Right cardiac atrium (tissue), 5 donors: ENCODE data around the gene FAM118B. TPM values are rescaled to one million over a fixed set of nuclear protein-coding genes. Genes with fewer than 3 reads are reported as not detected.

ENCODE experiments used
- polyA plus RNA-seq: library from polyadenylated mRNA; stranded (reverse); fragments of 200-250 nt; gene quantifications from one replicate; pipeline ENCODE4 v1.2.3, GENCODE V29; 2013
- total RNA-seq, 4 donors: library from RNA; stranded (reverse); fragmentation: NEBNext Ultra II Directional; extraction: Animal tissue kit (Norgen Biotek cat#: 25700); gene quantifications; one replicate each; pipeline ENCODE4 v1.2.1, GENCODE V29; 2021
- donor health status: healthy with polysubstance abuse.
- donor health status: DM: no; HTN: yes; CAD: no.
- donor health status: DM: no; HTN: no; CAD: no.
- donor health status: DM: no; HTN: yes; CAD: no; lungs with severe emphysema.
- donor health status: DM: yes; HTN: yes; CAD: no.

Gene FAM118B
- total and polyA plus RNA-seq, 5 donors: 12.7 to 20.5 (median 16.5) TPM

Other genes starting within 250 kb of the FAM118B start
- gene CDON, start 148.9 kb upstream of the FAM118B start, total RNA-seq: 10 to 100 TPM; 18.4 to 32.2 (median 23.5) TPM
- 4.4 TPM for gene CDON, start 148.9 kb upstream of the FAM118B start, polyA plus RNA-seq
- gene RPUSD4, start 132 bp upstream of the FAM118B start, total RNA-seq: 10 to 100 TPM; 13.5 to 24.0 (median 19.5) TPM
- 12.0 TPM for gene RPUSD4, start 132 bp upstream of the FAM118B start, polyA plus RNA-seq
- gene SRPRA, start 57.1 kb downstream of the FAM118B start, total RNA-seq: 10 to 100 TPM; 65.1 to 85.4 (median 72.0) TPM
- gene SRPRA, start 57.1 kb downstream of the FAM118B start, polyA plus RNA-seq: 49.6 TPM
- gene FOXRED1, start 57.4 kb downstream of the FAM118B start, total RNA-seq: 10 to 100 TPM; 23.3 to 30.0 (median 25.3) TPM
- gene FOXRED1, start 57.4 kb downstream of the FAM118B start, polyA plus RNA-seq: 34.9 TPM
- gene TIRAP, start 71.3 kb downstream of the FAM118B start, total RNA-seq: 1 to 10 TPM; 9.3 to 9.7 (median 9.5) TPM
- gene TIRAP, start 71.3 kb downstream of the FAM118B start, polyA plus RNA-seq: 5.8 TPM
- gene DCPS, start 92.3 kb downstream of the FAM118B start, total RNA-seq: 10 to 100 TPM in 3 of 4 donors, 1 to 10 TPM in 1; 9.9 to 14.9 (median 10.4) TPM
- gene DCPS, start 92.3 kb downstream of the FAM118B start, polyA plus RNA-seq: 10.6 TPM
- 10 to 100 TPM; 57.3 to 96.9 (median 65.4) TPM for gene ST3GAL4, start 143.9 kb downstream of the FAM118B start, total RNA-seq
- gene ST3GAL4, start 143.9 kb downstream of the FAM118B start, polyA plus RNA-seq: 57.5 TPM